Stimulated activated CD4-positive, alpha-beta T cell treated with anti-CD3 and anti-CD28 coated beads, Interleukin-1b, Interleukin-23, amount 100 ng/mL, for 4 hours (primary cell): ENCODE measurements around the gene TUT1.
"Not testable (repeated sequence)": the region's sequence is repeated elsewhere in the genome, so short reads cannot be mapped to it uniquely, and the experiment has no call there.

Source experiments
- DNase-seq, 2 donors: peaks; one replicate each; pipeline ENCODE4 v3.0.0-alpha.2; 2020; ENCODE audit warnings: low read depth in 2 of 2

Gene TUT1

GRCh38 chr11:62591448-62592145, at the start of gene TUT1:
TSS of gene TUT1 (minus strand) at chr11:62591523. CDS start at chr11:62591485, 38 bp downstream.
- peak; percentile 84 to 91 for DNase-seq

GRCh38 chr11:62632492-62632891, 41.2 kb upstream of the TUT1 start:
- no peak for DNase-seq

- DNase-seq = no peak
Measured at GRCh38 chr11:62627713-62628112, 36.4 kb upstream of the TUT1 start.

- no peak for DNase-seq
Measured at GRCh38 chr11:62622476-62623089, 31.3 kb upstream of the TUT1 start.

- DNase-seq = peak; percentile 92 to 96
Measured at GRCh38 chr11:62621567-62622470, 30.5 kb upstream of the TUT1 start, which contains the start of gene B3GAT3. TSS of gene B3GAT3 (minus strand) at chr11:62621986. CDS start at chr11:62621947, 39 bp downstream.

GRCh38 chr11:62621027-62621566, 29.8 kb upstream of the TUT1 start:
- no peak for DNase-seq

- DNase-seq = not testable (repeated sequence)
Measured at GRCh38 chr11:62616957-62617356, 25.6 kb upstream of the TUT1 start.

- DNase-seq = no peak
Measured at GRCh38 chr11:62615521-62615920, 24.2 kb upstream of the TUT1 start.

- peak in 1 of 2 donors; percentile 38 for DNase-seq
Measured at GRCh38 chr11:62614275-62614674, 23.0 kb upstream of the TUT1 start.

- DNase-seq = no peak
Measured at GRCh38 chr11:62613291-62613778, 22.0 kb upstream of the TUT1 start.

- DNase-seq = peak; percentile 82 to 85
Measured at GRCh38 chr11:62612366-62613290, 21.3 kb upstream of the TUT1 start, which contains the start of the genes EML3 and ROM1. TSS of gene EML3 (minus strand) at chr11:62612775. CDS start at chr11:62612457, 318 bp downstream. TSS of gene ROM1 (plus strand) at chr11:62613257. CDS start at chr11:62613282, 25 bp downstream.

- peak in 1 of 2 donors; percentile 48 for DNase-seq
Measured at GRCh38 chr11:62611705-62612365, 20.5 kb upstream of the TUT1 start.

- DNase-seq = no peak
Measured at GRCh38 chr11:62610814-62611704, 19.7 kb upstream of the TUT1 start.

- no peak for DNase-seq
Measured at GRCh38 chr11:62610403-62610802, 19.1 kb upstream of the TUT1 start.

- DNase-seq = no peak
Measured at GRCh38 chr11:62608776-62609175, 17.5 kb upstream of the TUT1 start.

GRCh38 chr11:62607714-62608113, 16.4 kb upstream of the TUT1 start:
- DNase-seq = no peak

- DNase-seq = no peak
Measured at GRCh38 chr11:62605902-62606301, 14.6 kb upstream of the TUT1 start.

GRCh38 chr11:62605467-62605866, 14.1 kb upstream of the TUT1 start:
- no peak for DNase-seq
